Glutamatergic neuron (in vitro differentiated cells): Measurements from ENCODE around the gene ENPP1. TPM values are rescaled to one million over a fixed set of nuclear protein-coding genes. Genes with fewer than 3 reads are reported as not detected.

Experiments
- DNase-seq: peaks from one replicate; pipeline ENCODE4 v3.0.0; 2022
- H3K27ac Mint-ChIP-seq: one replicate; pipeline ENCODE4 v1.8.0; 2020; ENCODE audit warnings: mild to moderate bottlenecking, mixed read lengths, inconsistent platforms; ENCODE audit not compliant: unreplicated experiment
- H3K27me3 Mint-ChIP-seq: one replicate; pipeline ENCODE4 v1.8.0; 2020; ENCODE audit warnings: mild to moderate bottlenecking, moderate library complexity, mixed read lengths, inconsistent platforms; ENCODE audit not compliant: unreplicated experiment
- H3K36me3 Mint-ChIP-seq: one replicate; pipeline ENCODE4 v1.8.0; 2020; ENCODE audit warnings: mild to moderate bottlenecking, mixed read lengths, inconsistent platforms; ENCODE audit not compliant: unreplicated experiment
- H3K4me1 Mint-ChIP-seq: one replicate; pipeline ENCODE4 v1.8.0; 2020; ENCODE audit warnings: mild to moderate bottlenecking, low read depth, mixed read lengths, inconsistent platforms; ENCODE audit not compliant: unreplicated experiment
- H3K4me3 Mint-ChIP-seq: one replicate; pipeline ENCODE4 v1.8.0; 2020; ENCODE audit warnings: mild to moderate bottlenecking, mixed read lengths, inconsistent platforms; ENCODE audit not compliant: unreplicated experiment
- H3K9me3 Mint-ChIP-seq: one replicate; pipeline ENCODE4 v1.8.0; 2020; ENCODE audit warnings: mild to moderate bottlenecking, moderate library complexity, mixed read lengths, inconsistent platforms; ENCODE audit not compliant: unreplicated experiment
- CTCF ChIP-seq: fragments of 200-600 bp; sonication (generic); IDR thresholded peaks from one replicate; pipeline ENCODE4 v1.5.0; 2021; ENCODE audit not compliant: partially characterized antibody, unreplicated experiment
- total RNA-seq: library from RNA; stranded (reverse); fragmentation: NEBNext Ultra II Directional; extraction: Animal tissue kit (Norgen Biotek cat#: 25700); gene quantifications from one replicate; pipeline ENCODE4 v1.2.1, GENCODE V29; 2021; ENCODE audit not compliant: unreplicated experiment

ENPP1 gene
- total RNA-seq, 1 donor from 2014 or later, result 2.4 TPM

DNA sequence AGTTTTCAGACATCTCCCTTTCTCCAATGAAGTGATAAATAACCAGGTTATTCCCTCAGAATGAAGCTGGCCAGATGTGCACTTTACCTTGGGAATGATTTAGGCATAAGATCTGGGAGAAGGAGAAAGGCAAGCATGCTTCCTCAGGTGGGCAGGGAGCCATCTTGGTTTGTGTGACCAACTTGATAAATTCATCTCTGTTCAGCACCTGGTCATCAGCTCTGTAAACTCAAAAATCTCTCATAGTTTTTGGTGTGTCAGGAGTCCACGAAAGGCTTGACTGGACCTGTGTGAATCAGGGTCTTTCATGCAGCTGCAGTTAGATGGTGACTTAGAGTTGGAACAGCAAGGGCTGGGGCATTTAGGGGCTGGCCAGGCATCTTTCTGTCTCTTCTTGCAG, 24.5 kb downstream of the ENPP1 start:
- DNase-seq, result no peak
- Mint-ChIP-seq H3K27ac (no peak overlapping the region), H3K27me3 (no peaks in the 10 kb centered on the region), H3K4me1 (peaks cover 6% of the 10 kb centered on the region), H3K9me3 (no peaks in the 10 kb centered on the region), H3K4me3 (no peak overlapping the region), H3K36me3 (no peaks in the 10 kb centered on the region)
- no peak for TF ChIP-seq CTCF

GRCh38 chr6:131838051-131838450, 30.2 kb downstream of the ENPP1 start:
- H3K27me3 Mint-ChIP-seq, result no peaks in the 10 kb centered on the region
- no peaks in the 10 kb centered on the region for H3K9me3 Mint-ChIP-seq
- no peaks in the 10 kb centered on the region for H3K4me1 Mint-ChIP-seq
- TF ChIP-seq CTCF, result no peak
- DNase-seq, result no peak
- H3K36me3 Mint-ChIP-seq, result no peaks in the 10 kb centered on the region
- no peak overlapping the region for H3K27ac Mint-ChIP-seq
- no peak overlapping the region for H3K4me3 Mint-ChIP-seq

- no peaks in the 10 kb centered on the region for H3K27me3 Mint-ChIP-seq
- no peaks in the 10 kb centered on the region for H3K36me3 Mint-ChIP-seq
- no peaks in the 10 kb centered on the region for H3K9me3 Mint-ChIP-seq
- DNase-seq, result no peak
- no peaks in the 10 kb centered on the region for H3K4me1 Mint-ChIP-seq
- H3K27ac Mint-ChIP-seq, result no peak overlapping the region
- H3K4me3 Mint-ChIP-seq, result no peak overlapping the region
- no peak for TF ChIP-seq CTCF
These were observed 31.6 kb downstream of the ENPP1 start for GRCh38 chr6:131839388-131839787.

DNA sequence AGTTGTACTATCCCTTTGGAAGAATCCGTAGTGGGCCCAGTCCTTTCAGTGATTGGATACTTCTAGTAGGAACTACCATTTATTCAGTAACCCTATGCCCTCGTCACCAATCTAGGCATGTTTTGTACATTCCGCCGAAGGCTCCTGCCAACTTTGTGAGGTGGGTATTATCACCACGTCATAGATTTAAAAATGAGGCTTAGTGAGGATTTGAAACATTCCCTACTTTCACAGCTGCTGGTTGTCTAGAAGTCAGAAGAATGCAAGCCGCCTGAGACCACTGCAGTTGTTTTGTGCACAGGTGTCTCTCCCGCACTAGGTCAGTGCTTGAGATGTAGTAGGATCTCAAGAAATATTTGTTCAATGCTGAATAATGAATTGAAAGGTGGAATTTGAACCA, 32.6 kb downstream of the ENPP1 start:
- Mint-ChIP-seq H3K4me1 (no peaks in the 10 kb centered on the region), H3K27me3 (no peaks in the 10 kb centered on the region), H3K27ac (no peak overlapping the region), H3K9me3 (no peaks in the 10 kb centered on the region), H3K36me3 (no peaks in the 10 kb centered on the region), H3K4me3 (no peak overlapping the region)
- no peak for TF ChIP-seq CTCF
- DNase-seq, result no peak

DNA sequence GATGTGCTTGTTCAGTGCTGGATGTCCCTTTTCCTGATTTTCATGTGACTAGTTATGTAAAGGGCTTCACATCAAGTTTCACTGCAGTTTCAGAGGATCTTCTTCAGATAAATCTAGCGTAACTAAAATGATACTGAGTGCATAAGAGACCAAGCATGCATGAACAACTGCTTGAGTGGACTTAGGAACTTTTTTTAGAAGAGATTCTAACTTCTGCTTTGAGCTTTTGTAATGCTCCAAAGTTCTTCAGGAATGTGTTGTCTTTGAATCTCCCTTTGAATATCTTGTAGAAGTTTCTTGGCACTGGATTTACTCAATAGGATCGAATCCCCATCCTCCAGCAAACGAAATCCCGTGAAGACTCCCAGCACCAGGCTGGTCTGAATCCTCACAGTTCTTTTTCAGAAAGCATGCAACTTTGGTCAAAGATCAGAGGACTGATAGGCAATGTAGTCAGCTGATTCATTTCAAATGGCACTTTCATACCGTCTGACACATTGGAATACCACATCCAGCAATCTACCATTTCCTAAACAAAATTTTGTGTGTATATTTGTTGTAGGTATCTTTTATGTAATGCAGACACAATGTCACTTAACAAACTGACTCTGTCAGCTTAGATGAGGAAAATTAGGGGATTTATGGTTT, 33.2 kb downstream of the ENPP1 start:
- Mint-ChIP-seq H3K4me1 (no peaks in the 10 kb centered on the region), H3K4me3 (no peak overlapping the region), H3K9me3 (no peaks in the 10 kb centered on the region), H3K27ac (no peak overlapping the region), H3K36me3 (no peaks in the 10 kb centered on the region), H3K27me3 (no peaks in the 10 kb centered on the region)
- TF ChIP-seq CTCF, result no peak
- no peak for DNase-seq
